H1 (cell line): Measurements from ENCODE around the gene PXK. TPM values are rescaled to one million over a fixed set of nuclear protein-coding genes. Genes with fewer than 3 reads are reported as not detected.

Experiments
- ATF2 ChIP-seq: IDR thresholded peaks from 2 replicates; pipeline ENCODE4 v1.6.1; 2012; ENCODE audit warnings: low read length, inconsistent platforms
- BCL11A ChIP-seq, 2 experiments: IDR thresholded peaks; one replicate each; pipeline ENCODE4 v1.6.1; 2011; ENCODE audit warnings: low read depth in 2 of 2, low read length in 2 of 2, mild to moderate bottlenecking in 2 of 2
- HDAC6 ChIP-seq: IDR thresholded peaks from one replicate; pipeline ENCODE4 v1.7.1; 2012; ENCODE audit warnings: low read depth, mild to moderate bottlenecking, inconsistent platforms, low read length, moderate library complexity
- POLR2AphosphoS5 ChIP-seq: IDR thresholded peaks from 2 replicates; pipeline ENCODE4 v1.6.1; 2011; ENCODE audit warnings: low read depth, low read length
- SAP30 ChIP-seq: fragments of 300-600 bp; sonication (generic); IDR thresholded peaks from 2 replicates; pipeline ENCODE4 v1.7.1; 2012; ENCODE audit warnings: low read length, moderate library complexity, mild to moderate bottlenecking, inconsistent platforms; ENCODE audit not compliant: insufficient read depth, insufficient replicate concordance
- TCF12 ChIP-seq: IDR thresholded peaks from 2 replicates; pipeline ENCODE4 v1.6.1; 2011; ENCODE audit warnings: low read depth, mild to moderate bottlenecking, low read length
- TEAD4 ChIP-seq: IDR thresholded peaks from 2 replicates; pipeline ENCODE4 v1.6.1; 2012; ENCODE audit warnings: low read depth, low read length, inconsistent platforms, mixed read lengths
- polyA plus RNA-seq, 7 experiments: library from polyadenylated mRNA; depleted of rRNA in 3 of 7; stranded (reverse) in 5 of 7; unstranded in 2 of 7; fragments of >200 nt in 5 of 7; fragments of 200-250 nt in 2 of 7; gene quantifications; 1 replicate in 5 of 7; 2 replicates in 1 of 7; 4 replicates in 1 of 7; pipeline versions ENCODE4 v1.2.1 to v1.2.3, GENCODE V29; 2011 to 2013; ENCODE audit warnings: missing spikeins in 2 of 7, mixed read lengths in 2 of 7
- total RNA-seq: library from RNA; stranded (reverse); fragmentation: NEBNext Ultra II Directional; extraction: Animal tissue kit (Norgen Biotek cat#: 25700); gene quantifications from 2 replicates; pipeline ENCODE4 v1.2.1, GENCODE V29; 2021

PXK gene
- total and polyA plus RNA-seq, 2 of the 8 experiments (the other 6 are each of a cell fraction or from before 2014, with no cell fraction given) = 3.5 to 7.1 TPM

- TF ChIP-seq SAP30 (no peak), TCF12 (no peak), HDAC6 (no peak), TEAD4 (no peak), BCL11A (IDR thresholded peaks at IDR 0.05; ENCODE audit: low read depth in 2 of 2, low read length in 2 of 2) (no peak), ATF2 (no peak), POLR2AphosphoS5 (no peak)
These were observed 95.1 kb downstream of the PXK start (continued) for GRCh38 chr3:58427661-58428361.
